HG03196 (cell line): ENCODE results near the gene CTNND2.
"Not testable (repeated sequence)": the region's sequence is repeated elsewhere in the genome, so short reads cannot be mapped to it uniquely, and the experiment has no call there.

ENCODE experiments used
- ATAC-seq: cut with Tn5 transposase; IDR thresholded peaks from one replicate; pipeline ENCODE4 v1.9.1; 2021; ENCODE audit not compliant: unreplicated experiment

The CTNND2 gene

GRCh38 chr5:11334404-11334803 is 569.8 kb downstream of the CTNND2 start:
- ATAC-seq: no peak

DNA sequence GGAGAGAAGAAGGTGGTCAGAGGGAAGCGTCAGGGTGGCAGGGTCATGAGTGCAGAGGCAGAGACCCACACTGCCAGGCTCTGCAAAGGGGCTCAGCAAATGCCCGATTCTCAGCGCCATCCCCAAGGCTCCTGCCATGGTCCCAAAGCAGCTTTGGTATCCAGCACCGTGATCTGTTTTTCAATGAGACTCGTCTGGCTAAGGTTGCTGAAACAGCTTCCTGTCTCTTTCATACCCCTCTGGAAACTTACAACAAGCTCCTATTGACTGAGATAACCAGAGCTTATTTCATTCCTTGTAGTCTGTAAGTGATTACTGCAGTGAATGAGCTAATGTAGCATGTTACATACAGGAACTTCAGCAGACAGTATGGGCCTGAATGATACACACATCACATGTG is 574.6 kb downstream of the CTNND2 start:
- ATAC-seq: no peak

GRCh38 chr5:11324521-11325289 is 579.5 kb downstream of the CTNND2 start:
- ATAC-seq: no peak

DNA sequence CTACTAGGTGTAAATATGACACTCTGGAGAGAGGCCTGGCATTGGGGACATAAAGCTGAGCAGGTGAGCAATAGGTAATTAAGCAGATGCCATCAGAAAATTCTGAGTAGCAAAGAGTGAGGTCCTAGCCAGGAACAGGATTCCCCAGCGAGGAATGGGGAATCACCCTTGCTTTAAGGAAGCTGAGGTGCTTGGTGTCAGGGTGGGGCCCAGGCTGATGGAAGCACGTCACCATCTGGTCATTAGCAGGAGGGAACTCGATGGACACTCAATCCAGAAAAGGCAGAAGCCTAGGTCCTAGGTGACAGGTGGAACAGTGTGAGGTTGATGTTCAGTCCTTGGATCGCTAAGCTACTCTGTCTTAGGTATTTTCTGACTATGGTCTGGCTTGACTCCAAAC is 580.5 kb downstream of the CTNND2 start:
- no peak for ATAC-seq

GRCh38 chr5:11322133-11322532 is 582.1 kb downstream of the CTNND2 start:
- no peak for ATAC-seq

DNA sequence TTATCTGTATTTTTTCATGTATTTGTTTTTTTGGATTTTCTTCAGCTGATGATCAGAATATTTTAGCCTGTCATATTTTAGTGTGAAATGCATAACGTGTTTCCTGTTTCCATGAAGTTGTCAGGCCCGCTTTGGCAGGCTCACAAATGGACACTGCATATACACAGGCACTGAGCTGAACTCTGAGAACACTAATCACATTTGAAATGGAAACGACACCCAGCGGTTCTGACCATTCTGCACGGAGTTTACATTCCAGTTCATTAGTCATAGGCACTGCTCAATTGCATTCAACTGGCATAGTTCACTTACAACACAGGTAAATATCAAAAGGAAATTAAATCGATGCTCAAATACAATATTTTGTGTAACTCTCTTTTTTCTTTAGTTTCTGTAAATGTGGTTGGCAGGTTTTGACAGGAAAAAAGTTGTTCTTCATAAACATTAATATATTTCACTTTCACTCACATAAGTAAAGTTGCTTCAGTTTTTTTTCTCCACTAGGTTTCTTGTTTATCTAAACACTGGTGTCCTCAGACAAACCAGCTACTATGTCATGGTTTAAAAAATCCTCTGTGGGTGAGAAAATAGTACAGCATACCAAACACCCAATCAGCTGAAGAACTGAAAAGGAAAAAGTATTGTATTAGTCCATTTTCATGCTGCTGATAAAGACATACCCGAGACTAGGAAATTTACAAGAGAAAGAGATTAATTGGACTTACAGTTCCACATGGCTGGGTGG is 584.2 kb downstream of the CTNND2 start:
- ATAC-seq: no peak

GRCh38 chr5:11313694-11314093 is 590.6 kb downstream of the CTNND2 start:
- not testable (repeated sequence) for ATAC-seq

GRCh38 chr5:11311731-11312130 is 592.5 kb downstream of the CTNND2 start:
- ATAC-seq: no peak

DNA sequence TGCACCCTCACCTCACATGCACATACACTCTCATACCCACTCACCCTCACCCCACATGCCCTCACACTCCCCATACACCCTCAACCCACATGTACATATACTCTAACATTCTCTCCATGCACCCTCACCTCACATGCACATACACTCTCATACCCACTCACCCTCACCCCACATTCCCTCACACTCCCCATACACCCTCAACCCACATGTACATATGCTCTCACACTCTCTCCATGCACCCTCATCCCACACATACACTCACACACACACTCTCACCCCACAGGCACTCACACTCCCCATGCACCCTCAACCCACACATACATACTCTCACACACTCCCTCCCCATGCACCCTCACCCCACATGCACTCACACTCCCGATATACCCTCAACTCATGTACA is 593.0 kb downstream of the CTNND2 start:
- no peak for ATAC-seq

DNA sequence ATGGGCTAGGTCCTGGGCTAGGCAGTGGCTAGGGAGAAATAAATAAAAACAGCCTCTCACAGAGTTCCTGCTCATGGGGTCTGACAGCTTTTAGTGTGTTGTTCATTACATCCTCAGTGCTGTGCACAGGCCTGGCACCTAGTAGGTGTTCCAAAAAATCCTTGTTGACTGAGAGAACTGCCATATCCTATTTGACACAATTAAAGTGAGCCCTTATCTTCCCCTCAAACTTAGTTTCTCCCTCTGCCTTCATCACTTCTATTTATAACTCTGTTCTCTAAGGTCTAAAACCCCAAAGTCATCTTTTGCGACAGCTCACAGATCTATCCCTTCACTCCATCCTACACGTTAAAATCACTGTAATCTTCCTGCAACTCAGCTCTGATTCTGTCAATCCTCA is 594.1 kb downstream of the CTNND2 start:
- no peak for ATAC-seq

DNA sequence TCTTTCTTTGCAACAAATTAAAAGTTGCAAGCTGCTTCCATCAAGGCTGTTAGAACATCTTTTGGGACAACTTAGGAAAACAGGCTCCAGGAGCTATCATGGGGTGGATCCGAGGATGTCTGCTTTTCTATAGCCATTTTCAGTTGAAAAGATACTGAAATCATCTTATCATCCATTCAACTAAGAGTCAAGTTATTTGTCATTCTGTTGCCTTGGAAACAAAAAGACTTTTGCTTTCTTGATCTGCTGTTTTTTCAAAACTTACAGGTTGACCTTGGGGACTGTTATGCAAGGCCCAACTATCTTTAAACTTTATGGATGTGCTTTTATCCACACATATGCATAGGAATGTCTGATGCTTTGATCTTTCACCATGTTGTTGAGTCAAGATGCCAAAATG is 597.9 kb downstream of the CTNND2 start:
- ATAC-seq: no peak

DNA sequence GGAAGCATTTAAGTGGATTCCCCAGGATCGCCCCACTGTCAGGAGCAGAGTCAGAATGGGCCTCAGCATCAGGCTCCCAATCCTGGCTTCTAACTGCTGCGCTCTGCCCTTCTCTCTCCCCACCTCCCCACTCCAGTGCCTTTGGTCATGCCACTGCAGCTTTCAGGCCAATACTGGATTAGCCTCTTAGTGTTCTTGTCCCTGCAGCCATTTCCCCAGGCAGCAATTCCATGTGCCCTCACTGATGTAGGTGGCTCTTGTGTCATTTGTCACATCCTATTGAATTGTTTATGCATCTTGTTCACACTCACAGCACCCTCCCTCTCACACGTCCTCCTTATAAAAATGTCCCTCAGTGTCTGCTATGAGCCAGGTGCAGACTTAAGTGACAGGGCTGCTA is 599.0 kb downstream of the CTNND2 start:
- no peak for ATAC-seq

DNA sequence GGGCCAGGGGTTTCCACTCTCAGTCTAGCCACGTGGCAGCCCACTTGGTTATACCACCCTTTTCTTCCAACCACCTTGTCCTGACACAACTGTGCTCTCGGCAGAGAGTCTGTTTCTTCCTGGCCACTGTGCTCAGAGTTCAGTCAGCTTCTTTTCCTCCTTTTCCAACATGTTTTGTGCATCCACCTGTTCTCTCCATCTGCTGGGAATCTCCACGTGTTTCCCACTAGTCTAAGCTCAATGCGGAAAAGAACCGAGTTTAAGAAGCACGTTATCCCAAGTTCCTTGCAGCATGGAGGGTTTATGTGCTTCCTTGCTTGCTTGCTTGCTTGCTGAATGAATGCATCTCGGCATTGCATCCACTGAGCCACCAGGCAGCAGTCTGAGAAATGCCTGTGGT is 599.6 kb downstream of the CTNND2 start:
- no peak for ATAC-seq

- ATAC-seq: no peak
These were observed 601.6 kb downstream of the CTNND2 start for GRCh38 chr5:11302663-11303062.

- ATAC-seq: no peak
These were observed 603.1 kb downstream of the CTNND2 start for GRCh38 chr5:11301171-11301570.

GRCh38 chr5:11300736-11301135 is 603.5 kb downstream of the CTNND2 start:
- no peak for ATAC-seq

DNA sequence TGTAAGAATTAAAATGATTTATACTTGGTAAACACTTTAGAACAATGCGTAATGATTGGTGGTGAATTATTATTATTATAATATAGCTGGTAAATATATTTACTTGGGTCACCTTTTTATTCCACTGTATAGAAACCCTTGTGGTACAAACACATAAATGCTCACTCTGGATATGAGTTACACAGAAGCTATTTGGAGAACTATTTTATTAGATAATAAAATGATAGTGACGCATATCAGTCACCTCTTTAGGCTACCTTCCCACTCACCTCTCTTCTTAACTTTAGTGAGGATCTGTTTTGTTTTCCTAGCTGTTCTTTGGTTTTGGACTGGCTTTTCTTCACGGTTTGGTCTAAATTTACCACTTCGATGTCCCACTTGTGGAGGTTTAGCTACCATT is 605.4 kb downstream of the CTNND2 start:
- no peak for ATAC-seq

GRCh38 chr5:11293523-11293922 is 610.7 kb downstream of the CTNND2 start:
- no peak for ATAC-seq

DNA sequence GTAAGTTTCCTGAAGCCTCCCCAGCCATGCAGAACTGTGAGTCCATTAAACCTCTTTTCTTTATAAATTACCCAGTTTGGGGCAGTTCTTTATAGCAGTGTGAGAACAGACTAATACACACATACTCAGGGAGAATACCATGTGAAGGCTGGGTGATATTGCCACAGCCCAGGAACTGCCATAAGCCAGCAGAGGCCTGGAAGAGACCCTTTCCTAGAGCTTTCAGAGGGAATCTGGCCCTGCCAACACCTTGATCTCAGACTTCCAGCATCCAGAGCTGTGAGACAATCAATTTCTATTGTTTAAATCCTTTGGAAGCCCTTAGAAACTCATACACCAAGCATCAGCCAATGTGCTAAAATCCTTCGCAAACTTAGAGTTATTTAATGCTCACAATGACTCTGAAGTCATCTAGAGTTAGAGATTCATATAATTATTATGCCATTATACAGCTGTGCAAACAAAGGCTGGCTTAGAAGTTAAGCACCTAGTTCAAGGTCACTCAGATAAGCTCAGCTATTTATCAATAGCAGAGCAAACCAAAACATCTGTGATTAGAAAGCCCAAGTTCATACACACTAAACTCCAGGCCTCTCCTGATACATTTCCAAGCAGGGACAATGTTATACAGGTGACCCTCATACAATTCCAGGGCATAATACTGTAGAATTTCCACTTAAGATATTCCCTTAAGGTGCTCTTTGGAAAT is 611.4 kb downstream of the CTNND2 start:
- no peak for ATAC-seq

- no peak for ATAC-seq
These were observed 614.5 kb downstream of the CTNND2 start for GRCh38 chr5:11289733-11290132.

- no peak for ATAC-seq
These were observed 615.0 kb downstream of the CTNND2 start for GRCh38 chr5:11289208-11289607.

DNA sequence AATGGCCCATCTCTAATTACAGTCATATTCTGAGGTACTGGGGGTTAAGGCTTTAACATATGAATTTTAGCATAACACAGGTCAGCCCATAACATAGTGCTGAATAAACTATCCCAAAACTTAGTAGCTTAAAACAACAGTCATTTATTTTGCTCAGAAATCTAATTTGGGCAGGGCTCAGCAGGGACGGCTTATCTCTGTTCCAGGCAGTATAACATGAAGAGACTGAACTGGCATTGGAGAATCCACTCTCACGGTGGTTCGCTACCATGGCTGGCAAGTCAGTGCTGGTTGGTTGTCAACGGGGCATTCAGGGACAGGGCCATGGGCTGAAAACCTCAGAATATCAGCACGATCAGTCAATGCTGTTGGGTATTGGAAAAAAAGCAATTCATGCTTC is 622.4 kb downstream of the CTNND2 start:
- no peak for ATAC-seq
